HG02759 (cell line): ENCODE measurements around the gene PPP2R3A.

Source experiments
- ATAC-seq: cut with Tn5 transposase; IDR thresholded peaks from one replicate; pipeline ENCODE4 v1.9.1; 2021; ENCODE audit warnings: mild to moderate bottlenecking, moderate library complexity; ENCODE audit not compliant: unreplicated experiment

PPP2R3A gene

DNA sequence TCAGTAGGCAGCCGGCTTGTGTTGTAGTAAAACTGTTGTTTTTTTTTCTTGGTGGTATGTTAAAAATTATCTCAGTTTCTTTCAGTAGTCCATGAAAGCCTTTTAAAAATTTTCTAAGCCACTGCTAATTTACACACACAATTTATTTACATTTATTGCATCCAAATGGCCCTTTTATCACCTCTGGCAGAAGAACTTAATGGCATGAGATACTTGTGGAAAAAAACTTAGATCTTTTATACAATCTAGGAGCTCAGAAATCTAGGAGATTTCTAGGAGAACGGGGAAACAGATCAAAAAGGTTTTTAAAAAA is 1.4 kb downstream of the PPP2R3A start:
- no peak for ATAC-seq

DNA sequence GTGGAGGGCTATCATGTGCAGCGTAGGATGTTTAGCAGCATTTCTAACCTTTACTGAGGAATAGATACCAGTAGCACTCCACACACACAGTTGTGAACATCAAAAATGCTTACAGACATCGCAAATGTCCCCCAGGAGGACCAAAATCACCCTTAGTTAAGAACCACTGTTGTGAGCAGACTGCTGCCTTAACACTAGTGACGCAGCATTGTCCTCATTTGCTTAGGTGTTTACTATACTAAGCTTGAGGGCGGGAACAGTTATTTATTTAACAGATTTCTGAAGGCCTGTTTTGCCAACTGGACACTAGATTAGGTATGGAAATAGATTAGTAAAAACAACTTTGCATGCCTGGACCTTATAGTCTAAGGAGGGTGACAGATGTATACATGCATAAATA is 2.3 kb downstream of the PPP2R3A start:
- no peak for ATAC-seq

DNA sequence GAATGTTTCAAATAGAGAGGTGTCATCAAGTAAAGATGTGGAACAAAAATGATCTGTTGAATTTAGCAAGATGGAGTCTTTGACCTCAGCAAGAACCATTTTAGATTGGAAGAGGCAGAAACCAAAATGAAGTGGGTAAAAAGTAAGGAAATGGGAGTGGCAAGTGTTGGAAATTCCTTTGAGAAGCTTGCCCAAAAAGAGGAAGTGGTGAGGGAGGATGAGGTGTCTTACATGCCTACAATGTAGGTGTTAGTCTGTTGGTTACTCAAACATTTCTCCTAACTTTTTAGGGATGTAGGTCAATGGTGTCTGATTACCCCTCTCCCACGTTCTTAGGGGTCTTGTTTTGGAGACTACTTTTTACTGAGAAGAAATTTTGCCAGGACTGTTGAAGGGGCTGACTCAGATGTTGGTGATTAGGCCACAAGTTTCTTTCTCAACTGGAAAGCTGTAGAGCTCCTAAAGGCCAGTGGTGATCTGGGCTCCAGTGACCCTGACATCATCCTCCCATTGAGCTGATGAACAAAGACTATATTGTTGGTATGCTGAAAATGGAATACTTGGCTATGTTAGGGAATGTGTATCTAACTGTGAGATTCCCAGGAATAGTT is 5.1 kb downstream of the PPP2R3A start:
- ATAC-seq: no peak

DNA sequence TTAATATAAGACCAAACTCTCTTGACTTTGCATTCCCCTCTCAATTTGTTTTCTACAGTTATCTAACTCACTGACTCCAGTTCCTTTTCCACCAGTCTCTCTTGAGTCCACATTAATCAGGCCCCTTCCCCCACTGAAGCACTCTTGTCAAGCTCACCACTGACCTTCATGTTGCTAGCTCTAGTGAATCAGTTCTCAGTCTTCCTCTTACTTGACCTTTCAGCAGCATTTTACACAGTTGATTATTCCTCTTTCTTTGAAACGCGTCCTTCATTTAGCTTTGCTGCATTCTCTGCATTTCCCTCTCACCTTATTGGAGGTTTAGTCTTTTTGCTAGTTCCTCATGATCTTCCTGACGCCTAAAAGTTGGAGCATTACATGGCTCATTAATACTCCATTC is 8.3 kb downstream of the PPP2R3A start:
- ATAC-seq: no peak

DNA sequence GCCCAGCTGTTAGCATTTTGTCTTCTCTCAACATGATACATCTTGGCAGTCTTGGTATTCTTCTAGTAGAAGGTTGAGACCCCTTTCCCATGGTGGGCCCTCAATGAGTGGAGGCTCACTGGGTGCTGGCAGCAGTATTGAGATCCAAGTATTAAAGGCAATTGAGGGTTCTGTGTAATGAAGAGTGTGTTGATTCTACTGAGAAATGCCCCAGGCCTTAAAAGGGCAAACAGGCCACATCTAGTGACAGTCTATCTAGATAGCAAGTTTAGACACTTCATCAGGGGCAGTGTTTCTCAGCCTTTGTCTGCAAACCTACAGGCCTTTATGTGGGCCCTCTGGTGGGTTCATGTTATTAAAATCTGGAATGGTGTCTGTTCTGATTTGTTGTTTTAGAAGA is 9.5 kb downstream of the PPP2R3A start:
- ATAC-seq: no peak

DNA sequence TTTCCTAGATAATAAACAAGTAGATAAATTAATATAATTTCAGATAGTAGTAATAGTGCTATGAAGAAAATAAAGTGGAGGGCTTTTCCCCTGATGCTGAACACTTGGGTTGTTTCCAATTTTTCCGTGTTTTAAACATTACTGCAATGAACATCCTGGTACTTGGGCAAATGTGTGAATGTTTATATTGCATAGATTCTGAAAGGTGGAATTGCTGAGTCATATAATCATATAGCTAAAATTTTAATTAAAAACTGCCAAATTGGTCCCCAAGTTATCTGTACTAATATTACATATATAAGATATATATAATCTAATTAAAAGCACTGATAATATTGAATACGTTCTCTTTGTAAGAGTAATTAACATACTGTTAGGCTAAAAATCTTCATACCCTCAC is 10.0 kb downstream of the PPP2R3A start:
- ATAC-seq: no peak

DNA sequence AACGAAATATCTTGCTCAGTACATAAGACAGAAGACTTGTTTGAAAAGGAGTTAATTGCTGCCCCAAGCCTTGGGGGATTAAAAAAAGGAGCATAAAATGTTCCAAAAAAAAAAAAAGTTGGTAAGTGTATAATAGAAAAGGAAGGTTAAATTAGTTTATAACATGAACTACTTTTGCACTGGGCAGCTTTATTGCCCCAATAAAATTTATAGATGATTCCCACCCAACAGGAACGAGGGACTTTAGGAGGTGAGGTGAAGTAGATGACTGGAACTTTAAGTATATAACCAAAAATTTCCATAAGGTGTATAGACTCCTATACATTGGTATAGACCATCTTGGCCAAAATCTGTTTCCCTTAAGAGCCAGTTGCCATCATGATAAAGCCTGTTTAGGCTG is 14.8 kb downstream of the PPP2R3A start:
- ATAC-seq: no peak

DNA sequence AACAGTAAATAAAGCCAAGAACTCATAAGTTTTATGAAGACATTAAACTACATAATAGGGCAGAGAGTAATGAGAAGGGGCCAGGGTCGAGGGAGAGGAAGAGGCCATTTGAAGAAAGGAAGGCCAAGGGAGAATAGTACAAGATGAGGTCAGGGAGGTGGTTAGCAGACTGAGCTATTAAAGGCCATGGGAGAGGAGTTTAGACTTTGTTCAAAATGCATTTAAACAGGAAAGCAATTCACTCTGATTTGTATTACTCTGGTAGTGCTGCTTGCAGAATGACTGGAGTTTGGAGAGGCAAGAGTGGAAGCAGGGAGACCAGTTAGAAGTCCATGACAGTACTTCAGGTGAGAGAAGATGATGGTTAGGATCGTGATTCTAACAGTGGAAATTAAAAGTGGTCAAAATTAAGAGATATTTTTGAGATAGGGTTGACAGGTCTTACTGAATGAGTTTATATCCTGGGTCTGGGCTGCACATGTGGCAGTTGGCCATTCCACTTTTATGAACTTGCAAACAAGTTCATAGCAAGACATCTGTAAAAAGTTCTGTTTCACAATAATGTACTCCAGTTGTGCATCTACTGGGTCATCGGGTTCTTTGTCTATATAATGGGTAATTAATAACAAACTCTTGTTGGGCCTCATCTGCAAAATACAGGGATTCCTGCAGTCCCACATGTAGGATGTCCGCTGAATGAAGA is 16.3 kb downstream of the PPP2R3A start:
- ATAC-seq: no peak

DNA sequence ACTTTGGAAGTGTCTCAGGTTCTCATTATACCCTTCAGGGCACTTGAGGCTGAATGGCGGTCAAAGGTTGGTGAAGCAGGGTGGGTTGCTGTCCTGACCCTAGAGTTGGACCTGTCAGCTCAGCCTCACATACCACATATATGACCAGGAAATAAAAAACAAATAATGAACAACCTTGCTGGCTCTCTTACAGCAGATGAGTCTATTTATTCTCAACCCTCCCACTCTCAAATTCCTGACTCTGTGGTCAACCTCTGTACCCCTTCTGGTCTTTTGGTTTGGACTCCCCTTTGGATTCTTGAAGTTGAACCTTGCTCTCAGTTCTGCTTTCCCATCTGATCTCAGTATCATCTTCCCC is 16.9 kb downstream of the PPP2R3A start:
- ATAC-seq: no peak

DNA sequence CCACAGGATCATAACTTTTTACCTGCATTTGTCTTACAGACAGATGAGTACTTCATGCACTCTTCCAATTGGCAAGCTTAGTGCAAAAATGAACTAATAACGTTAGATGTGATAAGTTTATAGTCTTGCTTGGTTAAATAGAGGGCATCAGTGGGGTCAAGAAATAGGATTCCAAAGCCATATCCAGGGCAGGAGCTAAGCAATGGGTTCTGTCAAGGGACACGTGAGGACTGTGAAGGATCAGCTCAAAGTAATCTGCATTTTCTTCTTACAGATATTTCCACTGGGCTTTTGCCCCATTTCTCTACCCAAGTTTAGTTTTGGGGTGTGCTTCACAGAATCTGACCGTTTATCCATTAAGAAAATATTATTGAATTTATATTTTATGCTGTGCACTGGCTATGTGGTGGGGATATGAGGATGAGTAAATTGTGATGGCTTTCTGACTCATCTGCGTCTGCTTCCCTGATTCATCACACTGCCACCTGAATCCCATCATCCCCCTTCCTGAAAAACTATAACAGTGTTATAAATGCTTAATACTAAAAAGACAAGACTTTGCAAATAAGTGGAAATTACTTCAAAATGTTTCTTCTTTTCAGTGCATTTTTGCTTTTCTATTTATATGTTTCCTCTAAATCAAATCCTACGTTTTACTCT is 17.5 kb downstream of the PPP2R3A start:
- no peak for ATAC-seq

DNA sequence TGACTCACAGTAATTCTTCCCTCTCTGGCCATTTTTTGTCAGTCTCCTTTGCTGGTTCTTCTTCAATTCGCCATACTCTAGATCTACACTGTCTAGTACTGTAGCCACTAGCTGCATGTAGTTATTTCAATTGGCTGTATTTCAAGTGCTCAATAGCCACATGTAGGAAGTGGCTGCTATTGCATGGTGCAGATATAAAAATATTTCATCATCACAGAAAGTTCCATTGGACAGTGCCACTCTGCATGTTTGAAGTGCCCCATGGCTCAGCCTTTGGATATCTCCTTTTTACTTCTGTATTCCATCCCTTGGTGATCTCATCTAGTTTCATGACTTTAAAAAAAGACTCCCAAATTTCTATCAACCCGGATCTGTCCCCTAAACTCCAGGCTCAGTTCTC is 22.1 kb downstream of the PPP2R3A start:
- ATAC-seq: no peak

DNA sequence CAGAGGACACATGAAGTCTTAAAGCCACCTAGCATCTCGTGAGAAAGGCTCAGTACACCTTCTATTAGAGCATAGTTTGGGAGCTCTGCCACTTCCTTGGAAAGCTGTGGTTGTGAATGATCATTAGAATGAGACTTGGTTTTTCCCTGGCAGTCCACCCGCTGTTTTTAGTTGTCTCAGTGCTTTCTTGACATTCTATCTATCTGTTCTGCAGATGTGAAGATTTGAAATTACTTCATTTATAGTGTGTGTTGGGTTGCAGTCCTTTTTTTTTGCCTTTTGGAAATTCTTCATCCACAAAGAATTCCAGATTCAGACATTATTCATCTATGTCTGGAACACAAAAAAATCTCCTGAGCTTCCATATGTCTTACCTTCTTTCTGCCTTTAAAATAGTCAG is 23.7 kb downstream of the PPP2R3A start:
- no peak for ATAC-seq

DNA sequence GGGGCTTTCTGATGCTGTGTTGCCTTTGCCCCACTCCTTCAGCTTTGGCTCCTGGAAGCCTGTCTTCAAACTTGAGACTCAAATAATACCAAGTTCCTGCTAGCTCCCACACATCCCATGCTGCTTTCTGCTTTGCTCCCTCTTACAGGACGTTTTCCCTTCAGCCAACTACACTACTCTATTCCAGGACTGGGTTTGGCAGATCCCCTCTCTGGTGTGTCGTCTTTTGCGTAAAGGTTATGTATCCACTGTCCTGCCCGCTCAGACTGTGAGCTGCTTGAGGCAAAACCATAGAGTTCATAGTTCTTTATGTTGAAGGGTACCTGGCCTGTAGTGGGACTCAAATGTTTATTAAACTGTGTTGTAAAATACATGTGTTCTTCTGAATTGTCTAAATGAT is 25.4 kb downstream of the PPP2R3A start:
- no peak for ATAC-seq

DNA sequence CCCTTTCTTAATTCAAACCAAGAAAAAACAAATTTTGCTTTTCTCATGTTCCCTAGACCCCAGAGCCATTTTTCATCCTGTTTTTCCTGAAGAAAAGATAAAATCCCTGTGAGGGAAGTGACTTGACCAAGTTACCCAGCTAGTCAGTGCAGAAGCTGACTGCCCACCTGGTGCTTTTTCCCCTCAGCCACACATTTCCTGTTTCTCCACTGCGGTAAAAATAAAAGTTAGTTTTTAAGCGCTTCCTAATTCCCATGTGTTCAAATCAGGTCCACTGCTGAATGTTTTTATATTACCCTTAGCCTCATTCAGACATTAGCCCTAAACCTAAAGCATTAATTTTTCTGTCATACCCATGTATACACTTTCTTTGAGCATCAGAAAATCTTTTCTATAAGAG is 26.1 kb downstream of the PPP2R3A start:
- no peak for ATAC-seq

DNA sequence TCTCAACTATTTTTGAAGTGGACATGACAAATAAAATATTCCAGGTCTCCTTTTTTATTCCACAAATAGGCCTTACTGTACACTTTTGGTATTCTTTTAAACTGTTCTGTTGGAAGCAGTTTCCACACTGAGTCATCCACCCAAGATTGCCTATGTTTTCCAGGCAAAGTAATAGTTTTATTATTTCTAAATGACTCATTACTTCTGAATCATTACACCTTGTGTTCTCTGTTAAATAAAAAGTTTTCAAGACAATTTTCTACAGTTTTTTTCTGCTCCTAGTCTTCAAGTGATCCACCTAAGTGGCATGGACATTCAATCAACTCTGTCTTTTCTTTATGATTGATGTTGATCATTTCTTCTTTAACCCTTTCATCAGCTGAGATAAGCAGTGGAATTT is 26.5 kb downstream of the PPP2R3A start:
- no peak for ATAC-seq

DNA sequence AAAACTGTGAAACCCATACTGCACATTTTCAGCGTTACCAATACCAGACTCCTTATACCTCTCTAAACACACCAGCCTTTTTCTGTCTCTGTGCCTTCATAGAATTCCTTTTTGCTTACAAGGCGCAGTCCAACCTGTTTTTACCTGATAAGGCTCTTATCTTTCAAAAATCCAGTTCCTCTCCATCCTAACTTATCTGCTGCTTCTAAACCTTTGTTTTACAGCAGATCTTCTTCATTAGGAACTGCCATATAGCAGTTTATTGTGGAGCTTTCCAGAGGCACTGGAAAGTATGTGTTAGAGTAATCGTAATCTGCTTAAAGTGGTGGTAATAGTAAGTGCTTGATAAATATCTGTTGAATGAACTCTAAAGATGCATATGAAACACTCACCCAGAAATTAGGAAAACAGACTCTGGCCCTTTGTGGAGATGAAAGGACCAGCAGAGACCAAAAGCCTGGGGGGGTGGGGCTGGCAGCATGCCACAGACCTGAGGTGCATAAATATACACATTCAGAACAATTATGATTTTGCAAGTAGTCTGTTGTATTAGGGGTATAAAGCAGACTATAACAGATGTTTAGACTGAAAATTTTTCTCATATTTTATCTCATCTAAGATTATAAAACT is 29.3 kb downstream of the PPP2R3A start:
- ATAC-seq: no peak

DNA sequence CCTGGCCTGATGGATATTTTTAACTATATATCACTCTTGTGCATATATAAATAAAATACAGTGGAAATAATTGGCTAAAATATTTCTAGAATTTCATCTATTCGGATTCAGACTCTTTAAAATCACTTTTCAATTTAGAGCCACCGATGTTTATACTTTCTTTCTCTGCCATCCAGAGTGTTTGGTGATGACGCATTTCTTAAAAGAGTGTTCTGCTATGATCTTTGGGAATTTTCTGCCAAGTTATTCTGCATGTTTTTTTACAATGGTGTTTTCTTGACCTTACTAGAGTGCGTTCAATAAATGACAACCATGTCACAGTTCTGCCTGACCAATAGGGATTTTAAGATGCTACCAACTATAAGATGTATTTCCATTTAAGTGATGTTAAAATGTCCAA is 30.2 kb downstream of the PPP2R3A start:
- ATAC-seq: no peak

DNA sequence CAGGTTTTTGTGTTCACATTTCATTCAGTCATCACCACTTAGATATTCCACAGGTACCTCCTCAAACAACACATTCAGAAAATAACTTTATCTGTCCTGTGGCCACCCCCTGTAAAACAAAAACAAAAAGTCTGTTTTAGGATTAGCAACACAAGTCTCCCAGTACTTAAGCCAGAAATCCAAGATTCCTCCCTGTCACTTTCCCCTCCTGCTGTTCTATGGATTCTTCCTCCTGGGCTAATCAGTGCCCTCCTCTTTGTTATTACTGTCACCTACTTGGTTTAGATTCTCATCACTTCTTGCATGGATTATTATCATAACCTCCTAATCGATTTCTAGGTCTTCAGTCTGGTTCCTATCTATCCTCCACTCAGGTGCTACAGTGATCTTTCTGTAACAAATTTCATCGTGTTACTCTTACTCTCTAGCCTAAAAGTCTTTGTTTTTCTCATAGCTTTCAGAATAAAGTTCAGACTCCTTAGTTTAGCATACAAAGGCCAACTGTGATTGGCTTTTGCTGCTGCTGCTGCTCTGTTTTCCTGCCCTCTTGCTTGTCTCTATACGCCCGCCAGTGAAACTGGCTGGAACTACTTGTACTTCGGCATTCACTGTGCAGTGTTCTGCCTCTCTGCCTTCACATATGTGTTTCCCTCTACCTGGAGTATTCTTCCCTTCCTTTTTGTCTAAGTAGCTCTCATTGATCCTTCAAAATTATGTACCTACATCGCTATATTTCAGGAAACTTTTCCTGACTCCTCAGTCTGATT is 32.2 kb downstream of the PPP2R3A start:
- ATAC-seq: no peak

DNA sequence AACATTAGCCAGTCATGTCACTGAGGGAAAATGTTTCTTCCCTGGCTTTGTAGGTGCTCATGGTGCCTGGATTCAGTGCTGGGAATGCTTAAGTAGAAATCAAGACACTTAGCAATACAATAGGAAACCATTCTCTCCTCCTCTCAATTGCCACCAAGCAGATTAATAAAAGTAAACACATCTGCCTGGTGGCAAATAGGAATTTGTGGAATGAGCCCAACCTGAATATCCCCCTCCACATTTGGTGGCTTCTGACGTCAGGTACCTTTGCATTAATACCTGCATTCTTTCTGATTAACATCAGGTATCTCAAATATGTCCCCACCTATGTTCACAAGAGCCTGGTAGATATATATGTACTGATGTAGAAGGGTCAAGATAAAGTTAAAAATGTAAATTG is 42.7 kb downstream of the PPP2R3A start:
- no peak for ATAC-seq

DNA sequence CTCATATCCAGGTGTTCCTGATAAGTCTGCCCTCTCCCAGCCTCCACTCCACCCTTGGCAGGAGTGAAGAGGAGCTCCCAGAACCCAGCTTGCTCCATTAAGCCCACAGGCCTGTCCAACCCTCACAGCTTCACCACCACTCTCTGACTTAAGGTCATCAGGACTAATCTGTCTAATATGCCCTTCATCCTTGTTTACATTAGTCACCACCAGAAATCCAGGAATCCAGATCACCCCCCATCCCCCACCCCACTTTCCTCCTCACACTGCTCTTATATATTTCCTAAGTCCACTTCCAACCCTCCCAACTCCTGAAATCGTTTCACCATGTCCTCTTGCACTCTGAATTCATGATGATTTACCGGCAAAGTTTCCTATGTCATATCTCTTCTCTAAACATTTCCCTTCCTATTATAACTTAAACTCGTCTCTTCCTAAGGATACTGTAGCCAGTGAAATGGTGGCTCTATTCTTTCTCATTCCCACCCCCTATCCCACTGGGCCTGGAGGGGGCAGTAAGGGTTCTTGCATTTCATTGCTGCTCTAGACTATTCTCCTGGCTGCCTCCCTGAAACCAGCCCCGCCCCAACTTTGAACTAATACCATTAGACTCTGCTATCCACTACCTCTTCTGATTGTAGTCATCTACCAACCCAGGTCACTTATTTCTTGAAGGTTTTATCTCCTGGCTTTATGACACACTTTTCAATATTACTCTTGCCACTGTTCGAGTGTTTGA is 43.4 kb downstream of the PPP2R3A start:
- ATAC-seq: no peak

DNA sequence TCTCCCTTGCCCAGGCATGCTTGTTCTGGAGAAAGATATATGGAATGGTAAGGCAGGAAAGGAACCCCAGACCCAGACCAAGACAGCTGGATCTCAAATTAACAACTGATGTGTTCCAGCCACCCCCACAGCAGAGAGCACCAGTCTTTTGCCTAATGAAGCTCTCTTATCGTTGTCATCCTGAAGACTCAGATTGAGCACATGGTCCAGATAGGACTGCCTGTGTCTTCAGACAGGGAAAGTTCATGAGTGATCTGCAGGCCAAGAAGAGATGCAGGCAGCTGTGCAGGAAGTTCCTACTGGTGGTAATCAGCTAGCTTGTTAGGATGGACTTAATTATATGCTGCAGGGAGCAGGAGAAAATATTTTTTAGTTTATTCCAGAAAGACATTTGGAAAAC is 53.3 kb downstream of the PPP2R3A start:
- ATAC-seq: no peak
